GM21367 (cell line): ENCODE data around the gene PRSS21.

Experiments
- ATAC-seq: cut with Tn5 transposase; IDR thresholded peaks from one replicate; pipeline ENCODE4 v1.9.1; 2021; ENCODE audit not compliant: unreplicated experiment

PRSS21 gene

DNA sequence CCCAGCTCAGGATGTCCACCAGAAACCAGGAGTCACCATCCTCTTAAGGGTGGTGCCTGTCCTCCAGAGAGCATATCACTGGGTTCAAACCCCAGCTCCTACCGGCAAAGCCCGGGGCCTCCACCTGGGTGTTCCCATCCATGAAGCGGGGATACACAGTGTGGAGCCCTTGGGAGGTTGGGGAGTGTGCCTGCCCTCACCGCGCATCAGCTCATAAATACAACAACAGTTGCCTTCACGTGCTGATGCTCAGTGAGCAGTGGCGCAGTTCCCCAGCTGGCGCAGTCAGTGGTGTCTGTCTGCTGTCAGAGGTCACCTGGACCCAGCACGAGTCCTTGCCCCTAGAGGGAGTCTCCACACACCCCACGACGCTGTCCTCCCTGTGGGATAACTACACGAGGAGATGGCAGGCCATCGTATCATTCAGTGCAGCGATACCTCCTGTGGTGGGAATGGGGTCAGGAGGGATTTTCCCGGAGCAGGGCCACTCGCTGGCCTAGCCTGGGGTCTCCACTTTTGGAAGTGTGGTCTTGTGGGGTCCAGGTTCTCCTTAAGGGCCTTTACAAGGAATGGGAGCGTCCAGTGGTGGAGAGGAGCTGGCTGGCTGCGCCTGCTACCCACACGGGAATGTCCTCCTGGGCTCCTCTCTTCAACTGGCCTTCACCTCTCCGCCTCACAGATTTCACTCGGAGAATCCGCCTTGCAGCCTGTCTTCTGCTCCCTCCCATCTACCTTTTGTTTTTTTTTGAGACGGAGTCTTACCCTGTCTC is 37.7 kb upstream of the PRSS21 start:
- ATAC-seq = no peak

DNA sequence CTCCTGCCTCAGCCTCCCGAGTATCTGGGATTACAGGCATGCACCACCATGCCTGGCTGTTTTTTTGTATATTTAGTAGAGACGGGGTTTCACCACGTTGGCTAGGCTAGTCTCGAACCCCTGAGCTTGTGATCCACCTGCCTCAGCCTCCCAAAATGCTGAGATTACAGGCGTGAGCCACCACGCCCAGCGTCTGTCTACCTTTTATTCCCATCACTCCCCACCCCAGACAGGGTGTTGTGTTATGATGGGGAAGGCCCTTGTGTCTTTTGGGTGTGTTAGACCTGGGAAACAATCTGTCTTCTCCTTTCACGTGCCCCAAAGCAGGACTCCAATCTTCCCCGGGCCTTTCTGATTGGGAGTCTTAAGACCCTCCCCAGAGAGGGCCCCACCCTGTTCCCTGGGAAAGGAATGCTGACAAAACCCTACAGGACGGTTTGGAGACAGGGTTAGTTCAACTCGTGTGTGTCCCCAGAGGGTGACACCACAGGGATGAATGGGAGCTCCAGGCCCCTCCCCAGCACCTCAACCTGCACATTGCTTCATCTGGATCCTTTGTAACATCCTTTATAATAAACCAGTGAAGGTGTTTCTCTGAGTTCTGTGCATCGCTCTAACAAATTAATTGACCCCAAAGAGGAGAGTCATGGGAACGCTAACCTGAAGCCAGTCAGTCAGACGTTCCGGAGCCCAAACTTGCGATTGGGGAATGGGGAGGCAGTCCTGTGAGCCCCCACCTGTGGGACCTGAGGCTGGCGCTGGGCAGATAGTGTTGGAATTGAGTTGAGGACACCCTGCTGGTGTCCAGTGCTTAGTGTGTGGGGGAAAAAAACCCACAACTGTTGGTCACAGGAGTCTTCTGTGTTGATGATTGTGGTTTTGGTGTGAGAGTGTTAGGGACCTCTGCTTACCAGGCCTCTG is 36.8 kb upstream of the PRSS21 start:
- no peak for ATAC-seq

DNA sequence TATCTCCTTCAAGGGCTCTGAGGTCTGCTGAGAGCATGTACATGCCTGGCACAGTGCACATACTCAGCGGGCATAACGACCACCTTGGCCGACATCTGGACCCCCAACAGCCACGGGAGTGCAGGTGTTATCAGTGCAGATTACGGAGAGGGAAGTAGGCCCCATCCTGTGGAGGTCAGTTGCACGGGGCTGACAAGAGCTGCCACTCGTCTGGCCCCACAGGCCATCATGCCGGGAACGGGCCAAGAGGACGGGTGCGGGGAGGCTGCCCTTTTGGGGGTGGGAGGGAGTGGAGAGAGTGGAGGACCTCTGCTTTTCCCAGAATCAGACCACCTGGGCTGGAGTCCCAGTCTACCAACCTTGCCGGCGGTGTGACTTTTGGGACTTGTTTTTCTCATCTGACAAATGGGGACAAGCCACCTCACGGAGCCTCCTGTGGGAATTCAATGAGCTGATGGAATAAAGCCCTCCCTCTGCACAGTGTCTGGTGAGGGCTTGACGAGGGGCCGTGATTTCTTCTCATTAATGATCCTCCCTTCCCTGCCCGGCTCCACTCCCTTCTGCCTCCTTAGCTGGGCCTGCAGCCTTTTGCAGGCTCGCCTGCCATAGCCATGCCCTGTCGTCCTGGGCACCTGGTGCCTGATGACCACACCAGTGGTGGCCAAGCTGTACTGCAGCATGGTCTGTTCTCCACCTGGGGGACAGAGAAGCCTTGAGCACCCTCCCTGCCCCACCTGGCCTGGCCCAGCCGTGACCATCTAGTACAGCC is 34.3 kb upstream of the PRSS21 start:
- no peak for ATAC-seq

DNA sequence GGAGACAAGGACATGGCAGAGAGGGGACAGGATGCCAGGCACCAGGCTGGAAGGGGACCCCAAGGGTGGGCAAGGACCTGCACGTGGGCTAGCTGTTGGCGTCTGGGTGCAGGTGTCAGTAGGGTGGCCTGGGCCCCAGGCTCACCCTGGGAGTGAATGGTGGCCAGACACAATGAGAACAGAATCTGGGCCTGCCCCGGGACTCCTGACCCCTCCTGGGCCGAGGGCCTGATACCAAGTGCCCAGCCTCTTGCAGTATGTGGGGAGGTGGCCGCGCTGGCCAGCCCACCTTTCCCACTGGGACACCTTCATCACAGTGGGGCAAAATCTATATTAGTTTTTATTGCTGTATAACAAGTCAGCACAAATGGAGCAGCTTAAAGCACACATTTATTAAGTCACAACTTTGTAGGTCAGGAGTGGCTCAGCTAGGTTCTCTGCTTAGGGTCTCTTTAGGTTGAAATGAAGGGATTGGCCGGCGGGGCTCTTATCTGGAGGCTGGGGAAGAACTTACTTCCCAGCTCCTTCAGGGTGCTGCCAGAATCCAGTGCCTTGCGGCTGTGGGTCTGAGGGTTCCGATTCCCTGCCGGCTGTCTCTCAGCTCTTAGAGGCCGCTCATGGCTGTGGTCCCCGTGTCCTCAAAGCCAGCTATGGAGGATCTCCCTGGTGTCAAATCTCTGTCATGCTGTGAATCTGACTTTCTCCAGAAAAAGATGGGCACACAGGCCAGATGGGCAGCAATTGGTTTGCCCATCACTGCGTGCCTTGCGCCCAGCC is 33.3 kb upstream of the PRSS21 start:
- ATAC-seq = no peak

DNA sequence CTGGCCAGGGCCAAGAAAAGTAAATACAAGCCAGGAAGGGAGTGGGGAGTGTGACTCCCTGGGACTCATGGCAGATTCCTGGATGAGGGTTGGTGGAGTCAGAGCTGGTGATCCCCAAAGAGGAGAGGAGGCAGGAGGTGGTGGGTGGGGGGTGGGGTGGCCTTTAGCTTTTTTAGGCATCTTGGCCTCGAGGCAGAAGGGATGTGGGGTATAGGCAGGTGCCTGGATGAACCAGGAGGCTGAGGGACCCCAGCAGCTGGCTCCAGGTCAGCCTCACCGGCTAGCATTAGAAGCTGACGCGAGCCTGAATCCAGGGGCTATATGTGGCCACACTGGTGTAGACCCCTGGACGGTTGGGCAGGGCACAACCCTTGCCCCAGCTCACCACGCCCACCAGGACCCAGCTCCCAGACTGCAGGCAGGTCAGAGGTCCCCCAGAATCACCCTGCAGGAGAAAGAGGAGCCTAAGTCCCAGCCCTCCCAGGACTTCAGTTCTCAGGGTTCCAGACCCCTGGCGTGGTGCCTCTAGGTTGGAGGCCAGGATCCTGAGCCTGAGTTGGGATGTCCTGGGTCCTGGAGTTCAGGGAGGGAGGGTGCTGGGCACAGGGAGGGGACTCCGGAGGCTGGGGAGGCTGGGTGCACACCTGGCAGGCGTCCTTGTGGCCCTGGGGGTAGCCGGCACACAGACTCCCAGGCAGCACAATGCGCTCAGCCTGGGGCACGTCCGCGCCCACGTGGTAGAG is 32.5 kb upstream of the PRSS21 start:
- no peak for ATAC-seq

DNA sequence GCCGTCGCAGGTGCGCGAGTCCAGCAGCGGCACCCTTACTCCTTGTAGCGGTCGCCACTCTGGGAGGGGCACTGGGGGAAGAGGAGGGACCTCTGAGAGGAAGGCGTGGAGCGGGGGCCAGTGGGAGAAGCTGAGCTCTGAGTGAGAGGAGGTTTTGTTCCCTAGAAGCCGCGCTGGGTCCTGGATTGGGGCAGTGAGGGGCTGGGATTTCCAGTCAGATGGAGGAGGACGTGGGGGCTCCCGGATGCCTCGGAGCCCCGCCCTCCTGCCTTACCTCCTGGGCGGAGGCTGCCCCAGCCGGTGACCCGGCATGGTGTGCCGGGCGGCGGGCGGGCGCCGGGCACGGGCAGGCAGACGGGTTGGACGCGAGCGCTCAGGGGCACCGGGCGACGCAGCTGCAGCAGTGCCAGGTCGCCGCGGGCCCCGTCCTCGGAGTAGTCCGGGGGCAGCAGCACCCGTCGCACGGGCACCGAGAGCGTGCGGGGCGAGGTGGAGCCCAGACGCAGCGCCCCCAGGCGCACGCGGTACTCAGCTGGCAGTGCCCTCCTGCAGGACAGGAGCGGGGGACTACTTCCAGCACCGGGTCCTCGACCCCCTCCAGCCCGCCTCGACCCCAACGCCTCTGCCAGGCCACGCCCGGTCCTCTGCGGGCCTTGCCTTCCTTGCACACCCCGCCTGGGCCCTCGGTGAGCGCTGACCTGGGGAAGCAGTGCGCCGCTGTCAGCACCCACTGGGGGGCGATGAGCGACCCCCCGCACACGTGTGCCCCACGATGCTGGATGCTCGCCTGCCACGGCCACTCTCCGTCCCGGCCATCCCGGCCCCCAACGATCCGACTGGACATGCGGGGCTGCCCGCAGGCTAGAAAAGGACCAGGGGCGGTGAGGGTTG is 31.7 kb upstream of the PRSS21 start:
- ATAC-seq = no peak

DNA sequence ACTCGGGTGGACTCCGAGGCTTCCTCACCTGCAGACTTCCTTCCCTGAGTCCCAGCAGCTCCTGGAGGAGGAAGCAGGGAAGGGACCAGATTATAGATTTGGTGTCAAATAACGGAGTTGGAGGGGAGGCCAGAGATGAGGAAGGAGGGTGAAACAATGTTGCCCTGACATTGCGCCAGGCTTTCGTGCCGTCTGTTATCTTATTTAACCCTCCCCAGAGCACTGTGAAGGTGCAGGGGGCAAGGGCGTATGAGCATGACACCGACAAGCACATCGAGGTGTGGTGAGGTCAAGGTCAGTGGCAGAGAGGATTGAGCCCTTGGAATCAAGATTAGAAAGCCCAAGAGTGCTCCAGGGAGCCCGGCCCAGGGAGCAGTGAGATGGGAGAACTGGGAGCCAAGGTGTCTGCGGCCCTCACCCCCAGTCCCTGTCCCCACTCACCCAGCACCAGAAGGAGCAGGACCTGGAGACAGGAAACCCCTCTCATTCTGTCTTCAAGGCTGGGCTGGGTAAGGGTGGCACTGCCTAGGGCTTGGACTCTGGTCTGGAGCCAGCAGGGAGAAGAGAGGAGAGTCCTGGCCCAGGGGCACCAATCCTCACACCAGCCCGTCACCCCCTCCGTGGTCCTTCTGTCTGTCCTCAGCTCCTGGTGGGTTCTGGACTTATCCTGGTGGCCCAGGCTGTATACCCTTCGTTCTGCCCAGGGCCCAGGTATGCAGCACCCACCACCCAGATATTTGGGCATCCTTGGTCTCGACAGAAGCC is 30.8 kb upstream of the PRSS21 start:
- no peak for ATAC-seq

DNA sequence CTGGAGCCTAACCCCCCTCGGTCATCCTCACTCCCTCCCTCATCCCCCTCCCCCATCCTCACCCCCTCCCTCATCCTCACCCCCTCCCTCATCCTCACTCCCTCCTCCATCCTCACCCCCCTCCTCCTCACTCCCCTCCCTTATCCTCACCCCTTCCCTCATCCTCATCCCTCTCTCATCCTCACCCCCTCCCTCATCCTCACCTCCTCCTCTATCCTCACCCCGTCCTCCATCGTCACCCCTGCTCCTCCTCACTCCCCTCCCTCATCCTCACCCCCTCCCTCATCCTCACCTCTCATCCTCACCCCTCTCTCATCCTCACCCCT is 30.2 kb upstream of the PRSS21 start:
- no peak for ATAC-seq

DNA sequence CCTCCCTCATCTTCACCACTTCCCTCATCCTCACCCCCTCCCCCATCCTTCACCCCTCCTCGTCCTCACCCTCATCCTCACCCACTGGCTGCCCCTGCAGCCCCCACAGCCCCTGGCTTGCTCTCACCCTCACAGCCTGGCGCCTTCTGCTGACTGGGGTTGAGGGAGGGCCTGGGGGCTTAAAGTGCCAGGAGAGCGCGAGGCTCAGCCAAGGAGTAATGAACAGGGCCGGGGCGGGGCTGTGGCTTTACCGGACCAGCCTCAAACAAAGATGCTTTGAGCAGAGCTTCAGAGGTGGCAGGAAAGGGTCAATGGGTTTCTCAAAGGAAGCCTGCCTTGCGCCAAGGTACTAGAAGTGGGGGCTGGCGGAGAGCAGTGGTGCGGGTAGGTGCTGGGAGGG is 29.6 kb upstream of the PRSS21 start, which contains the start of gene PRSS33:
Gene PRSS33, minus strand, starts transcription at position 155 of the 400 bp plus-strand sequence. CDS start 1,013 bp downstream, outside the sequence.
- no peak for ATAC-seq

DNA sequence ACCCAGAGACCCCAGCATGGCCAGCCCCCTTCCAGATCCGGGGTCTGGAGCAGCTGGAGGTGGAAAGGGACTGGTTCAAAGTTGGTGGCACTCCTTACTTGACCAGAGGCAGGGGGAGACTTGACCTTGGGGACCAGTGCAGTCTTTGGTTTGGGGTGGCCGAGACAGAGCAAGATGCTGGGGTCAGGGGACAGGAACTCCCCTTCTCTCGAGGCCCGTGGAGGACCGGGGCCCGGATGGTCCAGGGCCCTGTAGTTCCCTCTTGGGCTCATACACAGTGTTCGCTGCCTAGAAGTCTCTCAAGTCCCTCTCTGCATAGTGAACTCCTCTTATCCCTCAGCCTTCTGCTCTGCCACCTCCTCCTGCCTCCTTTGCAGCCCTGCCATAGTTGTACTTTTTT is 29.1 kb upstream of the PRSS21 start:
- ATAC-seq = no peak

DNA sequence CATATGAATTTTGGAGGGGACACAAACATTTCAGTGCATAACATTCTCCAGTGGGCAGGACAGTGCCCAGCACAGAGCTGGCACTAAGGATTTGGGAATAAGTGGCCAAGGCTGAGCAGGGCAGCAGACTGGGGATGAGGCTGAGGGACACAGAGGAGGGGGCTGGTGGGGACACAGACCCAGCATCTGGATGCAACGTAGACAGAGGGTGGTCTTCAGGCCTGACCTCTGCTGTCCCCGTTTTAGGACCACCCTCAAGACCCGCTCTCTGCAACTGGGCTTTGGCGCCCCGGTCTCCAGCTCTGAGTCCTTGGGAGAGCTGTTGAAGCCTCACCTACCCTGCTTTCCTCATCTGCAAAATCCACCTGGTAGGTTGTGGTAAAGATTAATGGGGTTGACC is 26.4 kb upstream of the PRSS21 start:
- ATAC-seq = no peak

DNA sequence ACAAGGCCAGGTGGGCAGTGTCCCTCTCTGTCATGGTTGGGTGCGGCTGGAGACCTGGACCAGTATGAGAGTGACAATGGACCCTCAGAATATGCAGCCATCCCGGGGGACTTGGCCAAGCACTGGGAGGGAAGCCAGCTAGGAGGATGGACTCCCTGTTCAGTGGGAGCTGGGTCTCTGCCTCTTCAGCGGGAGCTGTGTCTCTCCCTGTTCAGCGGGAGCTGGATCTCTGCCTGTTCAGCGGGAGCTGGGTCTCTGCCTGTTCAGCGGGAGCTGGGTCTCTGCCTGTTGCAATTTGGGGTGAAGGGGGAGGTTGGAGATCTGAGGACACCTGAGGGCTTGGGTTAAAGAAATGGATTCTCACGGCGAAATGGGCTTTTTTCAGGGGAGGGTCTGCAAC is 25.9 kb upstream of the PRSS21 start:
- ATAC-seq = no peak

DNA sequence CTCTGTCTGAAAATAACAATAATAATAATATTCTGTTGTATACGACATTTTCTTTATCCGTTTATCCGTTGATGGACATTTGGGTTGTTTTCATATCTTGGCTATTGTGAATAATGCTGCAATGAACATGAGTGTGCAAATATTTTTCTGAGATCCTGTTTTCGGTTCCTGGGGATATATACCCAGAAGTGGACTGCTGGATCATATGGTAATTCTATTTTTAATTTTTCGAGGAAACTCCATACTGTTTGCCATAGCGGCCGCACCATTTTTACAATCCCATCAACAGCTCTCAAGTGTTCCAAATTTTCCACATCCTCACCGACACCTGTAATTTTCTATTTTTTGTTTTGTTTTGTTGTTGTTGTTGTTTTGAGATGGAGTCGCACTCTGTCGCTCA is 24.1 kb upstream of the PRSS21 start:
- no peak for ATAC-seq

DNA sequence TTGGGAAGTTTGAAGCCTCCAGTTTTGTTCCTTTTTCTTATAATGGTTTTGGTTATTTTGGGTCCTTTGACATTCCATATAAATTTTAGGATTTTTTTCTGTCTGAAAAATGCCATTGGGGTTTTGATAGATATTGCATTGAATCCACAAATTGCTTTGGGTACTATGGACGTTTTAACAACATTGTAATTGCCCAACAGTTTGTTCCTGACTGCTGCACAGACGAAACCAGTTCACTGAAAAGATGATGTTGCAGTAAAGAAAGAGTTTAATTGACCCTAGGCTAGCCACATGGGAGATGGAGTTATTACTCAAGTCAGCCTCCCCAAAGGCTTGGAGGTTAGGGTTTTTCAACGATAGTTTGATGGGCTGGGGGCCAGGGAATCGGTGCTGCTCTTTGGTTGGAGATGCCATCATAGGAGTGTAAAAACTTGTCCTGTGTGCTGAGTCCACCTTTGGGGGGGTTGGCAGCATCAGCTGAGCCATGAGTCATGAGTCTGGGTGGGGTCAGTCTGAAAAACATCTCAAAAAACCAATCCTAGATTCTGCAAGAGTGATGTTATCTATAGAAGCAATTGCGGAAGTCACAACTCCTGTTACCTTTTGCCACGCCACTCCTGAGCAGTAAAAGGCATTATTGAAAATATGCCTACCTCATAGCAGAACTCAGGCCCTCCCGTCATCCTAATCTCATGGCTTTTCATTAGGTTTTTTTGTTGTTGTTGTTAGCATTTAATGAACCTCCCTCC is 21.5 kb upstream of the PRSS21 start:
- no peak for ATAC-seq

DNA sequence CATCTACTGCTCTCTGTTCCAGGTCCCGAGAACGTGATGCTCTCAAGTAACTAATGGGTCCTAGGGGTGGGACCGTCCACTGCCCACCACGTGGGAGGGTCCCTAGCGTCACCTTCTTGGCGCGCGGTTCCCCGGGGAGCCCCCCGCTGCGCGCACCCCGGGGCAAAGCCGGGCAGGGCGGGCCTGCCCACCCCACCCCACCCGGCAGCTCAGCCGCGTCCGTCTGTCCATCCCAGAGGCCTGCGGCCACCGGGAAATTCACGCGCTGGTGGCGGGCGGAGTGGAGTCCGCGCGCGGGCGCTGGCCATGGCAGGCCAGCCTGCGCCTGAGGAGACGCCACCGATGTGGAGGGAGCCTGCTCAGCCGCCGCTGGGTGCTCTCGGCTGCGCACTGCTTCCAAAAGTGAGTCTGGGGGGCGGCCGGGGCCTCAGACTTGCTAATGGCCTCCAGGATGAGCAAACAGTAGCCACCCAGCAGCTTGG is 18.3 kb upstream of the PRSS21 start:
- ATAC-seq = no peak

DNA sequence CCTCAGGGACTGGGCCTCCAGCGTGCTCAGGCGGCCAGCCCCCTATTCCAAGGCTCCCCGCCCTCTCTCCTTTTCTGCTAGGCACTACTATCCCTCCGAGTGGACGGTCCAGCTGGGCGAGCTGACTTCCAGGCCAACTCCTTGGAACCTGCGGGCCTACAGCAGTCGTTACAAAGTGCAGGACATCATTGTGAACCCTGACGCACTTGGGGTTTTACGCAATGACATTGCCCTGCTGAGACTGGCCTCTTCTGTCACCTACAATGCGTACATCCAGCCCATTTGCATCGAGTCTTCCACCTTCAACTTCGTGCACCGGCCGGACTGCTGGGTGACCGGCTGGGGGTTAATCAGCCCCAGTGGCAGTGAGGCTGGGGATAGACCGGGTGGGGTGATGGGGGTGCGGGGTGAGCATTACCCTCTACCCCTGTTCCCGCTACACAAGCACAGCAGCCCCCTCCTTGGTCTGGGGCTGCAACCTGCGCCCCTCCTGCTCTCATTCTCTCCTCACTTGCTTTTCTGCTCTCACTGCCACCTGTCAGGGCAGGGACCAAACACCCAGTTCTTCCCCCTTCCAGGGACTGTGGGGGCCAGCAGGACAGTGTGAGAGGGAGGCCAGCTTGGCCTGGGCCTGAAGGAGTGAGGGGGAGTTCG is 17.7 kb upstream of the PRSS21 start:
- no peak for ATAC-seq

DNA sequence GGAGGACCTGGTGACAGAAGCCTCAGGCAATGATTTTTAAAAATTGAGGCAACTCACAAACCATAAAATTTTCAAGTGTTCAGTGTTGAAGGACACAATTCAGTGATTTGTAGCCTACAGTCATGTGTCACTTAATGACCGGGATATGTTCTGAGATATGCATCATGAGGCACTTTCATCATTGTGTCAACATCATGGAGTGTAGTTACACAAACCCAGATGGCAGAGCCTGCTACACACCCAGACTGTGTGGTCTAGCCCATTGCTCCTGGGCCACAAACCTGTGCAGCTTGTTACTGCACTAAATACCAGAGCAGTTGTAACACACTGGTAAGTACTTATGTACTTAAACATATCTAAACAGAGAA is 17.2 kb upstream of the PRSS21 start:
- no peak for ATAC-seq
